GM21447 (cell line): ENCODE measurements around the gene ANKRD34A.
"Not testable (repeated sequence)": the region's sequence is repeated elsewhere in the genome, so short reads cannot be mapped to it uniquely, and the experiment has no call there.

Source experiments
- ATAC-seq: cut with Tn5 transposase; IDR thresholded peaks from one replicate; pipeline ENCODE4 v1.9.1; 2021; ENCODE audit not compliant: unreplicated experiment

The ANKRD34A gene

DNA sequence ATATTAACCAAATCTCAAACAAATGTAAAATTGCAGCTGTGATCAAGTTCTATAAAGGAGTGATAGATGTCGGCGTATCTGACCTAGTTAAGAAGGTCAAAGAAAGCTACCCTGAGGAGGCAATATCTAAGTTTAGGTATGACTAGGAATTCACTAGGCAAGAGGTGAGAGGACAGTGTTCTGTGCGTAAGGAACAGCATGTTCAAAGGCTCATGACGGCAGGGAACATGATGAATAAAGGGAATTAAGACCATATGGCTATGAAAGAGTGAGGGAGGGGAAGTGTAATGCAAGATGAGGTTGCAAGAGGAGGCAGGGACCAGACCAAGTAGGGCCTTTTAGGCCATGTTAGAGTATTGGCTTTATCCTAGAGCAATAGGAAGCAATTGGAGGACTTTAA lies 15.2 kb downstream of the ANKRD34A start:
- no peak for ATAC-seq

DNA sequence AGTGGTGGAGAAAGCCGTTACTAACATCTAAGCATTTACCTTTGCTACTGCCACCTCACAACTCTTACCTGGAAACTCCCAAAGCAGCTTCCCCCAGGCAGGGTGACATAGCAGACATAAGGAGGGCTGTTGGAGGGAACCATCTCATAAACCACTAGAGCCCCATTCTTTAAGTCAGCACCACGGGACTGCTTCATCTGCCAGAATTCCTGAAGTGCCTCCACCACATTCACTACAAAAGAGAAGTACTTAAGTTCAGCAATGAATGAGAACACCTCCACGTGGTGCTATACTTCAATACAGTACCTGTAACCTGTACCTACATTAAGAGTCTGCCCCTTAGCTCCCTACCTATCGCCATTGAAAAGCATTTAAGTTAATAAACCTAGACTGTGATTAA lies 16.8 kb downstream of the ANKRD34A start:
- no peak for ATAC-seq

DNA sequence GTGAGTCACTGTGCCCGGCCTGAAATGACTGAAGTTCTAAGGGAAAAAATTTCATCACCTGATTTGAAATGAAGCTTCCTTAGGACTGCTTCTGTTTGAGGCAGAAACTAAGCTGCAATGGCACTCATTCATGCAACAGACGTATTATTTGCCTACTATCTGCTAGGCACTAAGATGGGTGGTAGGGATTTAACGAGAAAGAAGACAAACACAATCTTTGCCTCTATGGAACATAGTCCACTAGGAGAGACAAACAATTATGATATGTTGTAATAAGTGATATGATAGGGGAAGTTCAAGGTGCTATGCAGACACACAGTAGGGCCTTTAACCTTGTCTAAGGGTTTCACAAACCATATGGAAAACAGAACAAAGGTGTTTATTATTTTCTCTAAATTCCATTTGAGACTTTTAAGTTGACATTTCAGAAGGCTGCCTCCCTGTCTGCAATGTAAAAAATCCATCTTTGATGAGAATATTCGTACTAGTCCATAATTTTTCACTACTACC lies 17.8 kb downstream of the ANKRD34A start:
- no peak for ATAC-seq

DNA sequence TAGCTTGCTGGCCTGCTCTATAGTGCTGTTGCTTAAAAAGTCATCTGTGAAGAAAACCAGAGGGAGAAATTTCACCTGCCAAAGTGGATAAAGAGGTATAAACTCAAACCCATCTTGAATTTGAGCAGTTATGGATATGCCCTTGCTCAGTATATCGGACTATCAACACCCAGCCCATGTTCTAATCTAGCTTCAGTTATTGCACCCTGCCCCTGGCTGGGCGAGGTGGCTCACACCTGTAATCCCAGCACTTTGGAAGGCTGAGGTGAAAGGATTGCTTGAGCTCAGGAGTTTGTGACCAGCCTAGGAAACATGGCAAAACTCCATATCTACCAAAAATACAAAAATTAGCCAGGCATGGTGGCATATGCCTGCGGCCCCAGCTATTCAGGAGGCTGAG lies 19.8 kb downstream of the ANKRD34A start:
- no peak for ATAC-seq

DNA sequence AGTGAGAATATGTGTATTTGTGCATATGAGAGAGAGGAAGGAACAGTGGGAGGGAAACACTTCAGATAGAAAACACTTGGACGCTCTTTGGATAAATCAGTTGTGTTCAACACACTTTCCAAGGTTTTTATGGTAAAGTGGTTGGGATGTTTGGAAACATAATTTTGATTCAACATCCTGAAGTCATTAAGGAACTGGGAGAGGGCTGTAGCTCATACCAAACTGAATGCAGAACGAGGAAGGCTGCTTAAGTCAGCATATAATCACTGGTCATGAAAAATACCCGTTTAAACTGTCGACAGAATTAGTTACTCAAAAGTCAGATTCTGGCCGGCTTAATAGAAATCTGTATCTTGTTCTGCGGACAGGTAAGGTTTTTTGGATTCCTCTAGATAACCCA lies 21.5 kb downstream of the ANKRD34A start:
- no peak for ATAC-seq

DNA sequence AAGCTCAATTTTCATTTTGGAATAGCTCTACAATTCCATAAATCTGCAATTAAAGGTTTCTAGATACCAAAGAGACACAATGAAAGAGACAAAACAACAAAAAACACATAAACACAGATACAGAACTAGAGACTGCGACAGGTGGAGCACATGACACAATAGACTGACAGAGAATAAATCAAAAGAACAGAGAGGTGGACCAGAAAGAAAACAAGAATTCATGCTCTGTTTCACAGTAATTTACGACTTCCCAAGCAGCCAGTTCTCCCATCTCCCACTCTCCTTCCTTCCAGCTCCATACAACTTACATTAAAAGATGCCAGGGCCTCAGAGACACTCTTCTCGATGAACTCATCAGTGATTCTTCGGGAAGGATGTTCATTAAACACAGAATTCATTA lies 22.0 kb downstream of the ANKRD34A start:
- ATAC-seq: no peak

DNA sequence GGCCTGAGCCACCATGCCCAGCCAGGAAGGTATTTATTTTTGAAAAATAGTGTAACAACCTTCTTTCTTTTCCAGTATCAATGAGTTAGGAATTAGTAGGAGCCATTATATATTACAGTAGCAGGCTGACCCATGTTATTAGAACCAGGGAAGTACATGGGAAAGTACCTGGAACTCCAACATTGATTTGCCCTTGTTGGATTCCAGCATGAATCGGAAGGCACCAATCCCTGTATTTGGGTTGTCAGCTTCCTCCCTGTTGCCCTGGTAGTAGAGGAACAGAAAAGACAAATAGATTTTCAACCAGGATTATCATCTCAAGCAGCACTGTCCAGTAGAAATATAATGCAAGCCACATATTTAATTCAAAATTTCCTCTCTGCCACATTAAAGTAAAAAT lies 26.9 kb downstream of the ANKRD34A start:
- no peak for ATAC-seq

DNA sequence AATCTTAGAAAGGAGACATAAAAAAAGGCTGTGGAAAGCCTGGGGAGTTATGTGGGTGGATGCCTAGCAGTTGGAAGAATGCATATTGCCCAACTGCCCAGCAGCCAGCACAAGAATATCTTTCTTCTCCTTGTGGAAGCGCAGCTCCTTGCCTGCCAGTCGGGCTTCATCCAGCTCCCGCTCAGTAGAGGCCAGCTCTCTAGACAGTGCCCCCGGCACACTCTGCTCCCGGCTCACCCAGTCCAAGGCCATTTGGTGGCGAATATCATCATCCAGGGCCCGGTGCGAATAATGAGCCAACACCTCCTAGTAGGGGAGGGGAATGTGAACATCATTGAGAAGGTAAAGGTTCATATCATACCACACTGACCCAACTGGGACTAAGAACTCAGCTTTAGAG lies 28.1 kb downstream of the ANKRD34A start:
- ATAC-seq: no peak

DNA sequence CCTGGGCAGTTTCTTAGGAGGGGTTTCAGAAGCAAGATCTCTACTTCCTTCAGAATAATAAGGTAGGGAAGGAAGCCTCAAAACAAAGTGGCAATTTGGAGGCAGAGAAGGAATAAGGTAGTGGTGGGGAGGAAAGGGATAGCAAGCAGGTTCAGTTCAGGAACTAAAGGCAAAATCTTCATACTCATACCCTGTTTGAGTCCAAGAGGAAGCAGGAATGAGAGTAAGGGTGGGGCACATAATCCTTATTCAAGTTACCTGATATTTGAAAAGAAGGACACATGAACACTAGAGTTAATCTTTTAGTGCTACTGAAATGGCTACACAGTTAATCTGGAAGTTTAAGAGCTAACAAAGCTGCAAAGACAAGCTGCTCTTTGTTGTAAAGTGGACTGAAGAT lies 28.7 kb downstream of the ANKRD34A start:
- ATAC-seq: no peak

DNA sequence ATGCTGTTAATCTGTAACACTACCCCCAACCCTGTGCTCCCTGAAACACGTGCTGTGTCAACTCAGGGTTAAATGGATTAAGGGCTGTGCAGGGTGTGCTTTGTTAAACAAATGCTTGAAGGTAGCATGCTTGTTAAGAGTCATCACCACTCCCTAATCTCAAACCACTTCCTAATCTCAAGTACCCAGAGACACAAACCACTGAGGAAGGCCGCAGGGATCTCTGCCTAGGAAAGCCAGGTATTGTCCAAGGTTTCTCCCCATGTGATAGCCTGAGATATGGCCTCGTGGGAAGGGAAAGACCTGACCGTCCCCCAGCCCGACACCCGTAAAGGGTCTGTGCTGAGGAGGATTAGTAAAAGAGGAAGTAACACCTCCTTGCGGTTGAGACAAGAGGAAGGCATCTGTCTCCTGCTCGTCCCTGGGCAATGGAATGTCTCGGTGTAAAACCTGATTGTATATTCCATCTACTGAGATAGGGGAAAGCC lies 31.8 kb downstream of the ANKRD34A start:
- ATAC-seq: not testable (repeated sequence)

DNA sequence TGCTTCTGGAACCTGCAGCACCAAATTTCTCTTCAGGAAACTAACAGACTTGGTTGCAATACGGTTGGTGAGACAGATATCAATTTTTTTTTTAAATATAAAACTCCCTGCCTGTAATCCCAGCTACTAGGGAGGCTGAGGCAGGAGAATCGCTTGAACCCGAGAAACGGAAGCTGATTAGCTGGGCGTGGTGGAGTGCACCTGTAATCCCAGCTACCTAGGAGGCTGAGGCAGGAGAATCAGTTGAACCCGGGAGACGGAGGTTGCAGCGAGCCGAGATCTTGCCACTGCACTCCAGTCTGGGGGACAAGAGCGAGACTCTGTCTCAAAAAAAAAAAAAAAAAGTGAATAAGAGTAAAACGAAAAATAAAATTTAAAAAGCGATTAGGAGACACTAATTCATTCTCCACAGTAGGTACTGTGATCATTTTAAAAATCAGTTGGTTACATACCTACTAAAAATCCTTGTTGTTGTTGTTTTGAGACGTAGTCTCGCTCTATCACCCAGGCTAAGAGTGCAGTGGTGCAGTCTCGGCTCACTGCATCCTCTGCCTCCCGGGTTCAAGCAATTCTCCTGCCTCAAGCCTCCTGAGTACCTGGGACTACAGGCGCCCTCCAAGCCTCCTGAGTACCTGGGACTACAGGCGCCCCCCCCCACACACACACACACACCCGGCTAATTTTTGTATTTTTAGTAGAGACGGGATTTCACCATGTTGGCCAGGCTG lies 36.3 kb downstream of the ANKRD34A start:
- ATAC-seq: no peak

DNA sequence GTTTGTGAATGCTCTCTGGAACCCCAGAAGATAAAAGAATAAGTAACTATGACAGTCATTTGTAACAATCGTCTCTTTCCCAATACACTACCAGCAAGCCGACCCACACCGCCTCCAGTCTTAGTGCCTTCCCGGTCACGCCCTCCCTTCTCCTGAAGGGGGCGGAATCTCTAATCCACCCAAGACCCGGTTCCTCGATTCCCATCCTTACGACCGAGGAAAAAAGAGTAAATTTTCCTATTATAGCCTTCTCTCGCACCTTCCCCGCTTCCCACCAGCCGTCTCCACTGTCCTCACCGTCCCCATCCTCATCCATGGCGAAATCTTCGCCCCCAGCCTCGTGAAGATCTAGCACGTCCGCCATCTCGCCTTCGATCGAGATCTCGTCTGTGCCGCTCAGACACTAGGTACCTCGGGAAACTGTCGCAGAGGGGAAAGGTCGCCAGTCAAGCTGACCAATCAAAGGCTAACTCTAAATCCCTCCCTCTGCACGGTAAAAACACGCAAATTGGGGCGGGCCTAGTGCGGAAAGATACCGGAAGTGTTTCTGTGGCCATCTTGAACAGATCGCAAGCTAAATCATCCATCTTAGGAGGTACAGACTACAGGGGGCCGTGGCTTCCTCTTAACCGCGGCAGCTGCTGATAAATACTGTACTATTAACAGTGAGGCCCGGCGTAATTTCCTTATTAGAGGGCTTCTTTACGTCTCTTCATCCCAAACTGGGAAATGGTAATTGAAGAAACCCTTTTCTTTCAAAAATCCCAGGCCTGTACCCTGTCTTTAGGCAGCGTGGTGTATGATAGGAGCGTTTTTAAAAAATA lies 37.1 kb downstream of the ANKRD34A start, which contains the start of gene RBM8A:
Gene RBM8A, minus strand, starts transcription at position 422 of the 824 bp plus-strand sequence. Its CDS starts 58 bp downstream, at position 364.
- peak; percentile 97 for ATAC-seq

DNA sequence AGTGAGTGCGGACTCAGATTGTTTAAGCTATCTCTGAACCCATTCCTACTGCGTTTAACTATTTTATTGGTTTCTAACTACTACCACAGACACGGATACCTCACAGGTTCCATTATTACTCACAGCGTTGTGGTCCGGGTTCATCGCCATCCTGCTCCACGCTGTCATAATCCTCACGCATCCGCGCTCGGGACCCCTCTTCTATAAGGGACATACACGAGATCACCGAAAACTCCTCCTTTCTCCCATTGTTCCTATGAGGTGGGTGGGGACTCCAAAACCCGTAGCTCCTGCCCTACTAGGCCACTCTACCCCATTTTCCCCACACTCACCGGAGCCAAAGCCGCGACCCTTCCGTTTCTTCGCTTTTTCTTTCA lies 37.7 kb downstream of the ANKRD34A start:
- no peak for ATAC-seq

DNA sequence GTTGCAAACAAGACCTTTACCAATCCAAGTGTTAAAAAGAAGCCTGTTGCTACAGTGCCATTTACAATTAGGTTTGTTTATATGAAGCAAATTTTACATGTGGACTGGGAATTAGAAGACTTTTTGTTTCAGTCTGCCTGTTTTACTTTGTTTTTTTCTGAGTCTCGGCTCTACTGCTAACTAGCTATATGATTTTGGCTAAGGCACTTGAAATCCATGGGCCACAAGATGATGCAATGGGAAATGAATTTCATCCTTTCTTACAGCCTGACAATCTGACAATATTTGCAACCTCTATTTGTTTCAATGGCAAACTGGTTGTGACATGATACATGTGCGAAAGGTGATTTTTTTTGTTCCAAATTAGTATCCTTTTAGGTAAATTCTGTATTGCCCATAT lies 42.1 kb downstream of the ANKRD34A start:
- ATAC-seq: no peak

DNA sequence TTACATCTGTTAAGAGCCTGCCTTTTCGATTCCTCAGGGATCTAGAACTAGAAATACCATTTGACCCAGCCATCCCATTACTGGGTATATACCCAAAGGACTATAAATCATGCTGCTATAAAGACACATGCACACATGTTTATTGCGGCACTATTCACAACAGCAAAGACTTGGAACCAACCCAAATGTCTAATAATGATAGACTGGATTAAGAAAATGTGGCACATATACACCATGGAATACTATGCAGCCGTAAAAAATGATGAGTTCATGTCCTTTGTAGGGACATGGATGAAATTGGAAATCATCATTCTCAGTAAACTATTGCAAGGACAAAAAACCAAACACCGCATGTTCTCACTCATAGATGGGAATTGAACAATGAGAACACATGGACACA lies 44.1 kb downstream of the ANKRD34A start:
- ATAC-seq: not testable (repeated sequence)

DNA sequence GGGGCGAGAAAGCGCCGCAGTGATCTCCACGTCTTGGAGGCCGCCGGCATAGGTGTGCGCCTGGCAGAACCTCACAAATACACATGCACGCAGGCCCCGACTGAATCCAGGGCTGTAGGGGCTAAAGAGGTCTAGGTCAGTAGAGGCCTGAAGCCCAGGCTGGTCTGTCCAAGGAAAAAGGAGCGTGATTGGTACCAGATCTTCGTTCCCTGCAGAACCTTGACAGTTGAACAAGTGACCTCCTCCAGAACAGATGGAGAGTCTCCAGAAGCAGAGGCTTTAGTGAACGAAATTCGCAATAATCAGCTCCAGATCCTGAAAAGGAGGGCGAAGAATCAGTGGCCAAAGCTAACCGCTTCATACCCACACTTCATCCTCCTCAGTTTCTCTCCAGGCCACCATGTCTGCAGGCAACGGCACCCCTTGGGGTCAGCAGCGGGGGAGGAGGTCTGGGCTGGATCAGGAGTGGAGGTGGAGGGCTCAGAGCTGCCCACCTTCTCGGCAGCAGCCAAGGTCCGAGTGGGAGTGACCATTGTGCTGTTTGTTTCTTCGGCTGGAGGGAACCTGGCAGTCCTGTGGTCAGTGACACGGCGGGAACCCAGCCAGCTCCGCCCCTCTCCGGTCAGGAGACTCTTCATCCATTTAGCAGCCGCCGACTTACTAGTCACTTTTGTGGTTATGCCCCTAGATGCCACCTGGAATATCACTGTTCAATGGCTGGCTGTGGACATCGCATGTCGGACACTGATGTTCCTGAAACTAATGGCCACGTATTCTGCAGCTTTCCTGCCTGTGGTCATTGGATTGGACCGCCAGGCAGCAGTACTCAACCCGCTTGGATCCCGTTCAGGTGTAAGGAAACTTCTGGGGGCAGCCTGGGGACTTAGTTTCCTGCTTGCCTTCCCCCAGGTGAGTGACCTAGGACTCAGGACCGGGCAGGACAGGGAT lies 45.1 kb downstream of the ANKRD34A start:
- peak; percentile 81 for ATAC-seq

DNA sequence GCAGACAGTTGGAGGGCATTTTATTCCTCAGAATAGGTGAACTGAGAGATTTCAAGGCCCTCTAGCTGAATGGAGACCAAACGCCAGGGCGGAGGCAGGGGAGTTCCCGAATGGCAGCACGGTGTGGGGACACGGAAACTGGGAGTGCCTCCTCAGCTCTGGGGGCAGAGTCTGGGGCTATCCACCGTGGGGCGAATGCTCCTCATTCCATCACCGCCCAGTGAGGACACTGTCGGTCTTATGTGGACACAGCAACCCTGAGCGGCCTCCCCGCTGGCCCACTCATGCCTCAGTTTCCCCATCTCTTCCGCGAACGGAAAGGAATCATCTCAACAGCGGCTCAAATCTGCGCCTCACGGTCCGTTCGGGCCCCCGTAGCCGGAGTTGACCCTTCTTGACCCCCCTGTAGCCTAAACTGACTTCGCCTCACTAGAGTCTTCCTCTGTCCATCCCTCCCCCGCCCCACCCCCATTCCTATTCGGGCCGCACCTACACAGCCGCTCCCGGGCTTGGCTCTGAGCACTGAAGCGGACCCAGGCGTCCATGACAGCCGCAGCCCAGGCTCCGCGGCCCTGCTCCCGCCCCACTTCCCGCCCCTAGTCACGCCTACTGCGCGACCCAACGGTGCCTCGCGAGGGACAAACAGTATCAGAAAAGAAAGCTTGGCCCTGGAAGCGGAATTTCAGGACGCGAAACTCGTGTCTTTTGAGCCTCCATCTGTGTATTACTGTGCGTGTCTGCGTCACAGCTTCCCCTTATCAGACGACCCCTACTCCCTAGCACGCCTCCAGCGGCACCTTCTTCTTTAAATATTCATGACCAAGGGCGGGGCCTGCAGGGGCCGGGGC lies 46.0 kb downstream of the ANKRD34A start, which contains the start of gene PEX11B:
Gene PEX11B, minus strand, starts transcription at position 574 of the 848 bp plus-strand sequence. Its CDS starts 29 bp downstream, at position 545.
- peak; percentile 75 for ATAC-seq

DNA sequence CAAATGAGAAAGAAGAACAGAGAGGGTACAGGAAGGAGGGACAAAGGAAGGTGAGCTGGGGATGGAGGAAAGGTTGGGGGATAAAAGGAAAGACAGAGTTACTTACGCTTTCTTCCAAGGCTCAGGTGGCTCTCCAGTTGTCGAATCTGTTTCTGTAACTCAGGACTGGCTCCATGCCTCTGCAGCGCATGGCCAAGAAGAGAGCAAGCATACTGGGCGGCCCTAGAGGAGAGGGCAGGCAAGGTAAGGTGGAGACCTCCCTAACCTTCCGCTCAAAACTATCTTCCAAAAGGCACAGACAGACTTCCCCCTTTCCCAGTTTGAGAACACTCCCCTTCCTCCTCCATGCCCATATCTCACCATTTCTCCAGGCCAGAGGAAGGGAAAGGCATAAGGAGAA lies 46.8 kb downstream of the ANKRD34A start:
- no peak for ATAC-seq

DNA sequence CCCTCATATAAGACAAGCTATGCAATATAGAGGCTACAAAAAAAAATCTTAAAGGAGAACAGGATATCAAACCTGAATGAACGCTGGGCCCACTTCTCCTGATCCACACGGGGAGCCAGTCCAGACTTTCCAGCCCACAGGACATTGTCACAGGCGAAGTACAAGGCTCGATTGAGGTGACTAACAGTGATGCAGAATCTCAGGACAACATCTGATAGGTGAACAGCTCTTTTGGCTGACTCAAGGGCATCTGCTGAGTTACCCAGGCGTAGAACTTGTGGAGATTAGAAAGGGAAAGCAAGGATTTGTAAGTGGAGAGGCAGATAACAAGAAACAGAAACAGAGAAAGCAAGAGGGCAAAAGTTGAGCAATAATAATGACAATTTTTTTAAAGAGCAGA lies 47.6 kb downstream of the ANKRD34A start:
- ATAC-seq: no peak

DNA sequence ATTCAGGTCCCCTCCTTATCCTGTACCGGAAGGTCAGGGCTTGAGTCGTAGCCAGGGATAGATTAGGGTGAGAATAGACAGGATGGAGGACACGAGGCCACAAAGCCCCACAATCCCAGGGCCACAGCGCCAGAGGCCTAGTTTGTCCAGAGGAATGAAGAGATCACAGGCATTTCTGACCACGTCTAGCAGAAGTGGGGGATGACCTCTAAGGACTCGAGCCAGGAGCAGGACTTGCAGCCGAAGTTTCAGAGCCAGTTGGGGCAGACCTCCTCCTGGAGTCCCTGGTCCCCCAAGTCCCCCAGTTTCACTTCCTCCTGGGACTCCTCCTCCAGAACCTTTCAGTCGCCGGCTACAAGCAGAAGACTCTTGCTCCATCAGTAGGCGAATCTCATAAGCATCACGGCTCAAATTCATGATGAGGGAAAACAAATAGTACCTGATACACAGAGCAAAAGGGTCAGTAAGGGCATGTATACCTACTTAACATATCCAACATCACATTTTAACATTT lies 52.2 kb downstream of the ANKRD34A start:
- no peak for ATAC-seq
